Ovary (tissue), 9 donors: Measurements from ENCODE around the gene TNRC6C. TPM values are rescaled to one million over a fixed set of nuclear protein-coding genes. Genes with fewer than 3 reads are reported as not detected.

Source experiments
- DNase-seq, 5 donors: peaks; one replicate each; pipeline ENCODE4 v3.0.0-alpha.2; 2019 to 2020
- H3K27ac ChIP-seq, 2 donors: fragments of 200-600 bp; one replicate each; pipeline versions ENCODE4 v1.5.1 to v1.8.0; 2019 to 2022
- H3K27me3 ChIP-seq: fragments of 200-600 bp; one replicate; pipeline ENCODE4 v1.8.0; 2022
- H3K36me3 ChIP-seq: fragments of 200-600 bp; sonication (generic); one replicate; pipeline ENCODE4 v1.5.1; 2019
- H3K4me1 ChIP-seq: one replicate; pipeline ENCODE4 v1.8.1; 2013; ENCODE audit warnings: mild to moderate bottlenecking, moderate library complexity; ENCODE audit not compliant: insufficient read depth
- H3K4me3 ChIP-seq: fragments of 200-600 bp; sonication (generic); one replicate; pipeline ENCODE4 v1.5.1; 2017
- H3K9me3 ChIP-seq, 2 donors: fragments of 200-600 bp in 1 of 2; sonication (generic) in 1 of 2; one replicate each; pipeline versions ENCODE4 v1.5.1 to v1.8.1; 2013 to 2019; ENCODE audit warnings: mild to moderate bottlenecking in 1 of 2, moderate library complexity in 1 of 2
- EP300 ChIP-seq: sonication (generic); formaldehyde crosslinking; IDR thresholded peaks from one replicate; pipeline ENCODE4 v1.6.1; 2017; ENCODE audit warnings: antibody characterized with exemption
- POLR2A ChIP-seq: fragments of 450-650 bp; IDR thresholded peaks from one replicate; pipeline ENCODE4 v1.6.1; 2017; ENCODE audit warnings: antibody characterized with exemption, mild to moderate bottlenecking, moderate library complexity
- WGBS, 3 donors: extraction: QIAGEN DNeasy Blood & Tissue Kit in 1 of 3; methylation state at CpG; one replicate each; pipeline versions ENCODE4 v1.1.5 to v1.1.7; 2013 to 2017; 5-methylcytosine and 5-hydroxymethylcytosine counted together
- intact Hi-C, 4 donors: fragments of 100-400 bp; cut with DNase I; formaldehyde crosslinking; loops; one replicate each; pipeline versions ENCODE4 v1.11.0 to v1.15.1; 2022 to 2023
- polyA plus RNA-seq, 2 donors: library from polyadenylated mRNA; stranded (reverse); fragments of 200-250 nt in 1 of 2; fragments of 350-450 nt in 1 of 2; fragmentation: Illumina TruSeq in 1 of 2; extraction: RNeasy Lipid Tissue Mini Kit (QIAGEN cat#74804) in 1 of 2; gene quantifications; one replicate each; pipeline ENCODE4 v1.2.3, GENCODE V29; 2013 to 2014
- total RNA-seq, 7 donors: library from RNA; depleted of rRNA in 2 of 7; stranded (reverse); fragments of >200 nt in 2 of 7; fragmentation: NEBNext Ultra II Directional in 3 of 7; extraction: Animal tissue kit (Norgen Biotek cat#: 25700) in 3 of 7; gene quantifications; one replicate each; pipeline versions ENCODE4 v1.1.0 to v1.2.4, GENCODE V29; 2016 to 2023
- TF ChIP-seq, protein P1 (sequence below), 3 donors: fragments of 450-650 bp in 2 of 3; fragments of 200-600 bp in 1 of 3; IDR thresholded peaks; one replicate each; pipeline versions ENCODE4 v1.5.1 to v1.8.0; 2016 to 2022; ENCODE audit warnings: antibody characterized with exemption in 3 of 3, mild to moderate bottlenecking in 1 of 3
- donor health status: DM: no; HTN: no; CAD: no; lungs with moderate emphysema.
- donor health status: DM: no; HTN: no; CAD: no.
- donor health status: Bipolar disorder and iron deficiency.
- donor health status: DM: yes; HTN: yes; CAD: no.
- donor health status: DM: no; HTN: no; CAD: no.
- donor health status: DM: yes; HTN: yes; CAD: no.

TNRC6C gene
- total and polyA plus RNA-seq, 9 donors, result 8.7 to 45.3 (median 32.5) TPM

DNA sequence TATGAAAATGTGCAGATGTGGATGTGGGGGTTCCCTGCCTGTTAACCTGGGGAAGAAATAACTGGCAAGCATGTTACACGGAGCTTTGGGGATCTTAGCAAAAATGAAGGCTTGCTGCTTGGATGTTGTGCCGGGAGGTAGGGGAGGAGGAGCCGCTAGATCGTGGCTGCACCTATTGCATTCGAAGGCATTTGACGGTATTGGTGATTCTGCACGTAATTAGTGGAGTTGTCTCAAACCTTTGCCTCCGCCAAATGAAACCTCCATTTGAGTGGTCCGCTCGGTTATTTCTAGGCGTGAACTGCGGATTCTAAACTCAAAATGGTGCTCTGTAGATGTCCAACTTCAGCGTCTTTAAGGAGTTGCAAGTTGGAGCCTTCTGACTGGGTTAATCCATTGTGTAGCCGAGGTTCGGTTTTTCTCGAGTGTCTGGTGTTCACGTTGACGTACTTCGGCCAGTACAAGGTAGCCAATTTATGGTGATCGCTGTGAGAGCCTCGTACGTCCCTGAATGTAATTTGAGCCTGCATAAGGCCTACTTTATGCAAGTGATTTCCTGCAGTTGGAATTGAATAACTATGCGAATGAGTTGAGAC is 1.5 kb downstream of the TNRC6C start:
- Histone ChIP-seq H3K4me1 (peaks cover 15% of the 10 kb centered on the region), H3K27me3 (no peaks in the 10 kb centered on the region), H3K4me3 (peak overlapping the region; percentile 68), H3K27ac (no peak overlapping the region), H3K36me3 (no peaks in the 10 kb centered on the region), H3K9me3 (no peaks in the 10 kb centered on the region)
- no peak for DNase-seq
- WGBS, 3 donors, result 33 to 65% (median 64%) methylated on average over 23 of the region's 23 CpGs
- TF ChIP-seq EP300, result no peak
- intact Hi-C loops, result loop anchor here in 1 of 4 donors (5.0 kb wide), 1 partner anchor 227 kb away; the partner anchor contains the start of genes AFMID and TK1

DNA sequence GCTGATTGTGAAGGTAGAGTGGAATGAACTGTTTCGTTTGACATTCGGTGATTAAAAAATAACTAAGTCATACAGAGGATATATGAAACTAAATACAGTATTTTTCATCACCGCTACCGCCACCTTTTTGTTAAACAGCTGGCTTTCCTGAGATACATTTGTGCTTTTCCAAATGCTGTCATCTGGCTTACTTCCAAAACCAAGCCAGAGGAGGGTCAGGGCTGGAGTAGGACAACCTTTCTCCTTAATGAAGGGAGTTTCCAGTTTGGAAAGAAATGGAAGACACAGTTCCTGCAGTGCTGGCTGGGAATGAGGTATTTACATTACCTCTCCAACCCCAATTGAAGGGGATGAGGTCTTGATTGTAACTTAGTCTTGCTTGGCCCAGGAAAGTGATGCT is 3.2 kb downstream of the TNRC6C start:
- intact Hi-C loops, result no loop called here
- no peak overlapping the region for H3K27ac ChIP-seq

DNA sequence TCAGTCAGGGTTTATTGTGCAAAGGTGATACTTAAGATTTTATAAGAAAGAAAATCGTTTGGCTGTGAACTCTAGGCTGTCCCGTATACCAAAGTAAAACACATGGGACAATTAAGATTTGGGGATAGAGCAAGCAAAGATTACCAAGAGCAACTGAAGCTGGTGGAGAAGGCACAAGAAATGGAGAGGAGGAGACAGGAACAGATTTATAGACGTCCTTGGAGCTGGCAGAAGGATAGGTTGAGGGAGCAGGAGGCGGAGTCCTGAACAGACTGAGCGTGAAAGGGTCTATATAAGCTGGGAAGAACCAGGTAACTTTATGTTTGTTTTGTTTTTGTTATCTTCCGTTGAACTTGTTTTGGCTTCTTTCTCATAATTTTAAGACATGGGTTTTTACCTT is 3.8 kb downstream of the TNRC6C start:
- Histone ChIP-seq H3K4me3 (no peak overlapping the region), H3K36me3 (no peaks in the 10 kb centered on the region), H3K27me3 (no peaks in the 10 kb centered on the region), H3K27ac (no peak overlapping the region), H3K9me3 (no peaks in the 10 kb centered on the region), H3K4me1 (peaks cover 15% of the 10 kb centered on the region)
- intact Hi-C loops, result no loop called here
- DNase-seq, result no peak
- TF ChIP-seq POLR2A, result no peak
- TF ChIP-seq, protein P1, sequence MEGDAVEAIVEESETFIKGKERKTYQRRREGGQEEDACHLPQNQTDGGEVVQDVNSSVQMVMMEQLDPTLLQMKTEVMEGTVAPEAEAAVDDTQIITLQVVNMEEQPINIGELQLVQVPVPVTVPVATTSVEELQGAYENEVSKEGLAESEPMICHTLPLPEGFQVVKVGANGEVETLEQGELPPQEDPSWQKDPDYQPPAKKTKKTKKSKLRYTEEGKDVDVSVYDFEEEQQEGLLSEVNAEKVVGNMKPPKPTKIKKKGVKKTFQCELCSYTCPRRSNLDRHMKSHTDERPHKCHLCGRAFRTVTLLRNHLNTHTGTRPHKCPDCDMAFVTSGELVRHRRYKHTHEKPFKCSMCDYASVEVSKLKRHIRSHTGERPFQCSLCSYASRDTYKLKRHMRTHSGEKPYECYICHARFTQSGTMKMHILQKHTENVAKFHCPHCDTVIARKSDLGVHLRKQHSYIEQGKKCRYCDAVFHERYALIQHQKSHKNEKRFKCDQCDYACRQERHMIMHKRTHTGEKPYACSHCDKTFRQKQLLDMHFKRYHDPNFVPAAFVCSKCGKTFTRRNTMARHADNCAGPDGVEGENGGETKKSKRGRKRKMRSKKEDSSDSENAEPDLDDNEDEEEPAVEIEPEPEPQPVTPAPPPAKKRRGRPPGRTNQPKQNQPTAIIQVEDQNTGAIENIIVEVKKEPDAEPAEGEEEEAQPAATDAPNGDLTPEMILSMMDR (IDR thresholded peaks at IDR 0.05), result no peak
- TF ChIP-seq EP300, result no peak
- WGBS, 3 donors, result 72 to 79% (median 78%) methylated on average over 6 of the region's 6 CpGs

More for the DNA sequence above, 3.2 kb downstream of the TNRC6C start:
- H3K4me1 ChIP-seq, result peaks cover 15% of the 10 kb centered on the region
- WGBS, 3 donors, result 55 to 66% (median 64%) methylated on average over 4 of the region's 4 CpGs
- no peaks in the 10 kb centered on the region for H3K36me3 ChIP-seq
- H3K9me3 ChIP-seq, result no peaks in the 10 kb centered on the region
- TF ChIP-seq EP300 (no peak), POLR2A (no peak)
- TF ChIP-seq, protein P1 (IDR thresholded peaks at IDR 0.05), result no peak
- no peak overlapping the region for H3K4me3 ChIP-seq
- H3K27me3 ChIP-seq, result no peaks in the 10 kb centered on the region
- DNase-seq, result no peak

DNA sequence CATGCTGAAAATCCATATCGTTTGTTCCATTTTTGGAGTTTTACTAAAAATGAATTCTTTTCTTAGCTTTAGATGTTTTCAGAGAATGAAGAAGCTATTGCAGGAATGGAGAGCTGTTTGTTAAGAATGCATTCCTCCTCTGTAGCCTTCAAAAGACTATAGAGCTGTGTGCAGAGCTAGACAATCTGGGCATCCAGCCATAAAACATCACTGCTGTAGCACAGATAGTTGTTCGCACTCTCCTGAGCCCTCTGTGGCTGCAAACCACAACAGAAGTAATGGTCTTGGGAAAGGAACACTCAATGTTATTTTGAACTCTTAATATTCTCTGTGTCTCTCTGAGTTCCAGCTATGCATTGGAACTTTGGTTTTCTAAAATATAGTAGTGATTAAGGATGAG is 4.9 kb downstream of the TNRC6C start:
- Histone ChIP-seq H3K27me3 (no peaks in the 10 kb centered on the region), H3K9me3 (no peaks in the 10 kb centered on the region), H3K4me3 (no peak overlapping the region), H3K36me3 (no peaks in the 10 kb centered on the region), H3K27ac (no peak overlapping the region), H3K4me1 (peaks cover 15% of the 10 kb centered on the region)
- TF ChIP-seq, protein P1 (IDR thresholded peaks at IDR 0.05), result no peak
- no peak for TF ChIP-seq EP300
- no peak for TF ChIP-seq POLR2A
- WGBS, 3 donors, result 6 to 15% (median 13%) methylated on average over 2 of the region's 2 CpGs
- peak in 4 of 5 donors; percentile 44 to 54 (median 50) for DNase-seq
- intact Hi-C loops, result no loop called here

DNA sequence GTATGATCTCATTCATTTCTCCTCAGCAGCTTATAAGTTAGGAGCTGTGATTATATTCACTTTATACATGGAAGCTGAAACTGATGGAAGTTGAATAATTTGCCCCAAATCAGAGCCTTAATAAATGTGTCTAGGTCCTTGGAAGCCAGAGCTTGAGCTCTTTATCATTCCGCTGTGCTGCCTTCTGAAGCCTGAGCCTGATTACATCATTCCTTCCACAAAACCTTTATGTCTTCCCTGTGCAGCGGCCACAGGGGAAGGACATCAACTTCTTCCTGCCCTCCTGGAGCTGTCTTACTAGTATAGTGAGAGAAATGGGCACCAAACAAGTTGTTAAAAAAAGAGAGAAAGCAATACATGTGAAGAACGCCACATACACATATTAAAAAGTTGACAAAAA is 6.8 kb downstream of the TNRC6C start:
- peaks cover 11% of the 10 kb centered on the region for H3K4me1 ChIP-seq
- 88 to 98% (median 95%) methylated on average over 3 of the region's 3 CpGs for WGBS, 3 donors
- DNase-seq, result no peak
- intact Hi-C loops, result no loop called here
- H3K9me3 ChIP-seq, result no peaks in the 10 kb centered on the region
- TF ChIP-seq POLR2A (no peak), EP300 (no peak)
- TF ChIP-seq, protein P1 (IDR thresholded peaks at IDR 0.05), result no peak
- H3K4me3 ChIP-seq, result no peak overlapping the region
- no peak overlapping the region for H3K27ac ChIP-seq
- H3K36me3 ChIP-seq, result no peaks in the 10 kb centered on the region
- no peaks in the 10 kb centered on the region for H3K27me3 ChIP-seq
